PC-9 (cell line): ENCODE measurements around the gene ETF1.

ENCODE experiments used
- CTCF ChIP-seq: fragments of 200-600 bp; sonication (generic); conservative IDR thresholded peaks from 2 replicates; pipeline ENCODE4 v1.6.1; 2017; ENCODE audit warnings: mixed run types, antibody characterized with exemption, mild to moderate bottlenecking, moderate library complexity
- EZH2 ChIP-seq: fragments of 200-600 bp; sonication (generic); IDR thresholded peaks from 2 replicates; pipeline ENCODE4 v1.8.0; 2017; ENCODE audit warnings: antibody characterized with exemption, low read depth

- TF ChIP-seq CTCF (no peak), EZH2 (no peak)
Measured at GRCh38 chr5:138557677-138558076, 14.6 kb upstream of the ETF1 start.
